Stimulated activated naive CD4-positive, alpha-beta T cell treated with Interleukin-2 at 50 U/mL for 16 hours (primary cell): ENCODE measurements around the gene CBX5.
"Not testable (repeated sequence)": the region's sequence is repeated elsewhere in the genome, so short reads cannot be mapped to it uniquely, and the experiment has no call there.

Source experiments
- DNase-seq: peaks from one replicate; lab custom pipeline; 2025; lab: John Stamatoyannopoulos, UW

Gene CBX5

DNA sequence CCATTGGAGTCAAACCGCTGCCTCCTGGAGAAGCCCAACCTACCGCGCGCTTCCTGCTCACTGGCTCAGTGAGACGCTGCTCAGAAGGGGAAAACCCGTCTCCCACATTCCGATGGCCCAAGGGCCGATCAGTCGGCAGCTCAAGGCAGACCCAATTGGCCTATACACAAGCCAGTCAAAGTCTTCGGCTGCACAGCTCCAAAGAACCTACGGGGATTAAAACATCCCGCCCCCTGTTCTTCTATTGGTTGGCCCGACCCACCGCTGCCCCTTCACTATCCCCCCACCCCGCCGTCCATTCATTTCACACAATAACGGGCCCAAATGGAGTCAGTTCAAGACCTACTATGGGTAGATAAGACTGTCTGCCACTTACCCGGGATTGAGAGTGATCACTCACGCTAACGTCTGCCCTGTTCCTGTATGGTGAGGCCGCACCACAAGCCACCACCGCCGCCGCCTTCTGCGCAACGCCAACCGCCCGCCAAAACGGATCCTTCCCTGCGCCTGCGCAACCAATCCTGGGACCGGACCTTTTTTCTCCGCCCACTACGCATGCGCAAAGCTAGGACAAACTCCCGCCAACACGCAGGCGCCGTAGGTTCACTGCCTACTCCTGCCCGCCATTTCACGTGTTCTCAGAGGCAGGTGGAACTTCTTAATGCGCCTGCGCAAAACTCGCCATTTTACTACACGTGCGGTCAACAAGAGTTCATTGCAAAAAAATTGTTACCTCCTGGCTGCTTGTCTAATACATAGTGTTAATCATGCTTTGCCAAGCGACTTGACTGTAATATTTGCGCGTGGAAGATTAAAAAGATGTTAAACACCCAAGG is at the start of gene CBX5:
CBX5 (minus strand) TSS at position 491 of the 836 bp plus-strand sequence. CDS start 22,472 bp downstream, outside the sequence.
- DNase-seq, result peak; percentile 98

- DNase-seq, result no peak
These were observed 48.8 kb upstream of the CBX5 start for GRCh38 chr12:54328595-54329337.

DNA sequence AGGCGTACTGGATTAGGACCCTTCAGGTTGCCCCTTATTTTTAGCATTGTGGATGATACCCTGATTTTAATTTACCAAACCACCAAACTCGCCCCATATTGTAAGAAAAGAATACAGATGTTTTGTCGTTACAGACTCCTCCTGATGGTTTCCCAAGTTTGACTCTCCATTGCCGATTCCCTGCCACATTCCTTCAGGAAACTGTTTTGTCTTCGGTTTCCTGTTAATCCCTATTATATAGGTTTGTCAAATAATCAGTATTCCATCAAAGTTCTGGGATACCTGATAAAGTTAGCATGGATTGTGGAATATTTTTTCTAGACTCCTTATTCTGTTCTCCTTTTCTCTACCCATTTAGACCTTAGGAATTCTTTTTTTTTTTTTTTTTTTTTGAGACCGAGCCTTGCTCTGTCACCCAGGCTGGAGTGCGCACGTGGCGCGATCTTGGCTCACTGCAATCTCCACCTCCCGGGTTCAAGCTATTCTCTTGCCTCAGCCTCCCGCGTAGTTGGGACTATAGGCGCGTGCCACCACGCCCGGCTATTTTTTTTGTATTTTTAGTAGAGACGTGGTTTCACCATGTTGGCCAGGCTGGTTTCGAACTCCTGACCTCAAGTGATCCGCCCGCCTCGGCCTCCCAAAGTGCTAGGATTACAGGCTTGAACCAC is 45.7 kb upstream of the CBX5 start:
- DNase-seq, result not testable (repeated sequence)

DNA sequence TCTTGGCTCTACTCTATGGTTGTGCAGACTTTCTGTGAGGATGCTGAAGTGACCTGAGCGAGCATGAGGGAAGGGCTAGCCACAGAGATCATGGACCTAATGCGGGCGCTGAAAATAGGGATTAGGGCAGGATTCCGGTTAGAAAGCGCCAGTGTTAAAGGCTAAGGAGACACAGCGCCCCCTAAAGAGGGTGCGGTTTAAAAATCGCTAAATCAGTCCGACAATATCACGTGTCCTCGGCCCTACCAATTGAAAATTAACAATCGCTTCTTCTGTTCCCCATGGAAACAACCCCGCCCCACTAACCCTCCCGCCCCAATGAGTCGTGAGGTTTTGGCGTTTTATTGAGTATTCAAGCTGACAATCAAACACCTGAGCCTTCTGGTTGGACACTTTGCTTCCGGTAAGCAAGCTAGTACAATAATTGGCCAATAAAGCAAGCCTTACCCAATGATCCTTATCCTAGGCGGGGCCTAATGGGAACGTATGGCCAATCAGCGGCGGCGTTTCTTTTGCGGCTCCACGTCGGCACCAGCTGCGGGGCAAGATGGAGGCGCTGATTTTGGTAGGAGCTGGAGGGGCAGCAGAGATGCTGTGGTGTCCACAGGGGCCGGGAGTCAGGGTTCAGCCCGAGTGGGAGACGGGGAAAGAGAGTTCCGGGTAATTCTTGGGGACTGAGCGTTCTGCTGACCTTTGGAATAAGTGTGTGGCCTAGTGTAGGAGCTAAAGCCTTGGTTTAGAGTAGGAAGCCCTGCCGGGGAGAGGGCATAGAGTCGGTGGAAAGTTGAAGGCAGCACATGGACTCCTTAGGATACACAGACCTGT is 44.9 kb upstream of the CBX5 start, which contains the start of gene COPZ1:
COPZ1 (plus strand) TSS at position 515 of the 825 bp plus-strand sequence; CDS start at position 548, 33 bp downstream.
- DNase-seq, result peak; percentile 98

GRCh38 chr12:54321363-54321762 is 41.4 kb upstream of the CBX5 start:
- no peak for DNase-seq

DNA sequence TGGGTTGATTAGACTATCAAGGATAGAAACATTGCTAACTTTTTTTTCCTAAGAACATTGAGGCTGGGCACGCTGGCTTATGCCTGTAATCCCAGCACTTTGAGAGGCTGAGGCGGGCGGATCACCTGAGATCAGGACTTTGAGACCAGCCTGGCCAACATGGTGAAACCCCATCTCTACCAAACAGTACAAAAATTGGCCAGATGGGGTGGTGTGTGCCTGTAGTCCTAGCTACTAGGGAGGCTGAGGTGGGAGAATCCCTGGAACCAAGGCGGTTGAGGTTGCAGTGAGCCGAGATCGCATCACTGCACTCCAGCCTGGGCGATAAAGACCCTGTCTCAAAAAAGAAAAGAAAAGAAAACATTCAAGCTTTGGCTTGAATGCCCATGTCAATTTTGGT is 32.4 kb upstream of the CBX5 start:
- not testable (repeated sequence) for DNase-seq

DNA sequence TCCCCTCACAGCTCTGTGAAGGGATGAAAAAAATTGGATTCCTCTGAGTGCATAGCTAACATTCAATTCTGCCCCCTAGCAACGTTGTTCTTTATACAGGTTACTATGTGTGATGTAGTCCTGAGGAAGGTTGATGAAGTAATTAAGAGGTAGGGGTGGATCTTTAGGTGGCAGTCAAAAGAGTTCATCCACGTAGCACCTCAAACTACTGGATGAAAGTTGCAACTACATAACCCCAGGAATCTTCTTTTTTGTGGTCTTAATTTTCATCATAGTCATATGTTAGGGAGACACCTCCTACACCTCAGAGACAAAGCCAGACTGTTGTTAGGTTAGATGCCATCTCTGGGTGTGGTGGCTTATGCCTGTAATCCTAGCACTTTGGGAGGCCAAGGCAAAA is 31.1 kb upstream of the CBX5 start:
- DNase-seq, result no peak

GRCh38 chr12:54306925-54307741 is 27.2 kb upstream of the CBX5 start:
- no peak for DNase-seq

- no peak for DNase-seq
These were observed 24.4 kb upstream of the CBX5 start for GRCh38 chr12:54304187-54304810.

GRCh38 chr12:54303640-54304039 is 23.7 kb upstream of the CBX5 start:
- no peak for DNase-seq

GRCh38 chr12:54301428-54302048 is 21.6 kb upstream of the CBX5 start:
- no peak for DNase-seq

DNA sequence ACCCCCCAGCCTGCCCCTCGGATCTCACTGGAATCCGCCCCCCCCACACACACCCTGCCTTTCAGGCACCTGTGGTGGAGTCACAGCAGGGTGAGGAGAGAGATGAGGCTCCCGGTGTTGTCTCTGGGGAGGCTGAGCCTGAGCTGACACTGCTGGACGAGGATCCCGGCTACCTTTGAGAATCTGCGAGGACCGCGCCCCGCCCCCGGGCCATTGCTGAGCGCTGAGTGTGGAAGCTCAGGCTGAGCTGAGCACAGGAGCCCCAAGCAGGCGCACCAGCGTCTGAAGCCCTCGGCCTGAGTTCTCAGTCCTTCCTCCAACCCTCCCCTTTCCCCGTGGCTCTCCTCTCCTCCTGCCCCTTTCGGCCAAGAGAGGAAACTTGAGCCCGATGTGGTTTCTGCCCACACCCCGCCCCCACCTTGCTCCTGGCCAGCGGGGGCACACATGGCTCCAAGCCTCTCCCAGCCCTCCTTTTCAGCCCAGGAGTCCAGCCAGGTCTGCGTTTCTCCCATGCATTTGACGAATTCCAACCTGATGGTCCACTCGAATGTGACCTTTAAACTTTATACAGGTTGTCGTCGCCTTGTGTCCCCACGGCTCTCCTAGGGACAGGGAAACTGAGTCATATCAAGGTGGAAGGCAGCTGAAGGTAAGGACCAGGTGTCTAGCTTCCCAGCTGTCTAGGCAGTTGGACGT is 21.0 kb upstream of the CBX5 start, which contains the start of gene NFE2:
NFE2 (minus strand) TSS at position 284 of the 696 bp plus-strand sequence. CDS start 5,767 bp downstream, outside the sequence.
- no peak for DNase-seq

- DNase-seq, result no peak
These were observed 20.4 kb upstream of the CBX5 start for GRCh38 chr12:54300225-54300731.

- no peak for DNase-seq
These were observed 19.7 kb upstream of the CBX5 start for GRCh38 chr12:54299515-54300224.

DNA sequence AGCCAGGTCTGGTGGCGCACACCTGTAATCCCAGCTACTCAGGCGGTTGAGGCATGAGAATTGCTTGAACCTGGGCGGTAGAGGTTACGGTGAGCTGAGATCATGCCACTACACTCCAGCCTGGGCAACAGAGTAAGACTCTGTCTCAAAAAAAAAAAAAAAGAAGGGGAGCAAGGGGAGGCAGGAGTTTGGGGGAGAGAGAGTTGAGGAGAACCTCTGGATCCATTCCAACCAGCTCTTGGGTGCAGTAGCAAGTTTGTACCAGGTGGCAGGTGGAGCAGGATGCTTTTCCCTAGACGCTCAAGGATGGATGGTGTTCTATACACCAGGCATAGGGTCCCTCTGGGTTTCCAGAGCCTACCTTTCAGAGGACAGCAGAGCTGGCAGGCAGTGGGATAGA is 19.0 kb upstream of the CBX5 start:
- no peak for DNase-seq

- no peak for DNase-seq
These were observed 16.6 kb upstream of the CBX5 start for GRCh38 chr12:54296393-54297099.

- DNase-seq, result no peak
These were observed 15.1 kb upstream of the CBX5 start for GRCh38 chr12:54294953-54295566.
